GM19468 (cell line): ENCODE data around the gene FFAR1.

Experiments
- ATAC-seq: cut with Tn5 transposase; IDR thresholded peaks from one replicate; pipeline ENCODE4 v1.9.1; 2021; ENCODE audit warnings: mild to moderate bottlenecking, moderate library complexity, moderate number of reproducible peaks; ENCODE audit not compliant: unreplicated experiment; ENCODE audit errors: extremely low read depth

FFAR1 gene

GRCh38 chr19:35380450-35381124, 32.9 kb downstream of the FFAR1 start:
- no peak for ATAC-seq

GRCh38 chr19:35381318-35381717, 33.6 kb downstream of the FFAR1 start:
- ATAC-seq, result no peak

DNA sequence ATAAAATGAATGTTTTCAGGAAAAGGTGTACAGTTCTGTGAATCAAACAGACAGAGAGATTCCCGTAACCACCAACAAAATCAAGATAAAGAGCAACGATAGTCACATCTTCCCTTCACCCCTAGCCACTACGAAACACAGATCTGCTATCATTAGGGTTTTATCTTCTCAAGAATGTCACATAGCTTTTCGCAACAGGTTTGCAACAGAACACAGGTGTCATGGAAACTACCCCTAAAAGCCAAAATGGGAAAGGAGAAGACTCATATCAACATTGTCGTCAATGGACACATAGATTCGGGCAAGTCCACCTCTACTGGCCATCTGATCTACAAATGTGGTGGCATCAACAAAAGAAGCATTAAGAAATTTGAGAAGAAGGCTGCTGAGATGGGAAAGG, 34.2 kb downstream of the FFAR1 start:
- no peak for ATAC-seq

- ATAC-seq, result no peak
Measured at GRCh38 chr19:35383536-35383935, 35.8 kb downstream of the FFAR1 start.

- no peak for ATAC-seq
Measured at GRCh38 chr19:35388277-35389054, 40.8 kb downstream of the FFAR1 start.

- no peak for ATAC-seq
Measured at GRCh38 chr19:35389192-35389861, 41.6 kb downstream of the FFAR1 start.

DNA sequence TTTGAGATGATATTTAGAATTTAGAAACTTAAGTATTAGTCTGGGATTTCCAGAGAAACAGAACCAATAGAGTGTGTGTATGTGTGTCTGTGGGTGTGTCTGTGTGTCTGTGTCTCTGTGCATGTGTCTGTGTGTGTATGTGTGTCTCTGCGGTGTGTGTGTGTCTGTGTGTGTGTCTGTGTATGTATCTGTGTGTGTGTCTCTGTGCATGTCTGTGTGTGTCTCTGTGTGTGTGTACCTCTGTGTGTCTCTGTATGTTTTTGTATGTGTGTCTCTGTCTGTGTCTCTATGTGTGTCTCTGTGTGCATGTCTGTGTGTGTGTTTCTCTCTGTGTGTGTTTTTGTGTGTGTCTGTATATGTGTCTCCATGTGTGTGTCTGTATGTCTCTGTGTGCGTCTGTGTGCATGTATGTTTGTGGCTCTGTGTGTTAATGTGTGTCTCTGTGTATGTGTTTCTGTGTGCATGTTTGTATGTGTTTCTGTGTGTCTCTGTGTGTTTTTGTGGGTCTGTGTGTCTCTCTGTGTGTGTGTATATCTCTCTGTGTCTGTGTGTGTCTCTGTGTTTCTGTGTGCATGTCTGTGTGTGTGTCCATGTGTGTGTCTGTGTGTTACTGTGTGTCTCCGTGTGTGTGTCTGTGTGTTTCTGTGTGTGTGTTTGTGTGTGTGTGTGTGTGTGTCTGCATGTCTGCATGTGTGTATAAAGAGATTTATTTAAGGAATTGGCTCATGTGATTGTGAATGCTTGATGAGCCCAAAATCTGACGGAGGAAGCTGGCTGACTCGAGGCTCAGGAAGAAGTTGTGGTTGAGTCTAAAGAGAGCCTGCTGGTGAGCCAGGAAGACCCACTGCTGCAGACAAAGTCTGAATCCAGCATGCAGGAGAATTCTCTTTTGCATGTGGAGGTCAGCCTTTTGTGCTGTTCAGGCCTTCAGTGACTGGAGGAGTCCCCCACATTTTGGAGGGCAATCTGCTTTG, 45.3 kb downstream of the FFAR1 start:
- no peak for ATAC-seq

DNA sequence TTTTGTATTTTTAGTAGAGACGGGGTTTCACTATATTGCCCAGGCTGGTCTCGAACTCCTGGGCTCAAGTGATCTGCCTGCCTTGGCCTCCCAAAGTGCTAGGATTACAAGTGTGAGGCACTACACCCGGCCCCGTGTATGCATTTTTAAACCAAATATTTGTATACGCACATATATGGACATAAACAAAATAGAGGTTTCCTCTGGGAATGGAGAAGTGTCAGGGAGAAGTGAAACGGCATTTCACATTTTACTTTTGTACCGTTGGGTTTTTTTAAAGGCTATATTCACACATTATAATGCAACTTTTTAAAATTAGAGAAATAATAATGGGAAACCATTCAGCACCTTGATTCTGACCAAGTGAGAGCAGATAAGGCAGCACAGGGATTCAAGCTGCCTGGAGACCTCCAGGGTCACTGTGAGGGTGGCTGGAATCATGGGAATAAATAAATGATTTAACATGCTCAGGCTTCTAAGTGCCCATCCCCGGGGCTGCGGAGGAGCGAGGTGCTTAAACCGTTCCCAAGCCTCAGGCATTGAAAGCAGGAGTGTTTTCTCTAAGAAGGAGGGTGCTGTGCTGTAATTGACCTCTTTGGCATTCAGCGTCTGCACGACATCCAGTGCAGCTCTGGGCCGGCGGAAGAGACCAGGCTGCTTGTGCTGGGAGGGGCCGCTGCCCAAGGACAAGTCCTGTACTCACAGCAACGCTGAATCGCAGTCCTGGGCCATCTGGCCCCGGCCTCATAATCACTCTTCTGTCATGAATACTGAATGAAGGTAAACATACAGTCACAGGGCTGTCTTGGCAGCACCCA, 47.9 kb downstream of the FFAR1 start:
- no peak for ATAC-seq

DNA sequence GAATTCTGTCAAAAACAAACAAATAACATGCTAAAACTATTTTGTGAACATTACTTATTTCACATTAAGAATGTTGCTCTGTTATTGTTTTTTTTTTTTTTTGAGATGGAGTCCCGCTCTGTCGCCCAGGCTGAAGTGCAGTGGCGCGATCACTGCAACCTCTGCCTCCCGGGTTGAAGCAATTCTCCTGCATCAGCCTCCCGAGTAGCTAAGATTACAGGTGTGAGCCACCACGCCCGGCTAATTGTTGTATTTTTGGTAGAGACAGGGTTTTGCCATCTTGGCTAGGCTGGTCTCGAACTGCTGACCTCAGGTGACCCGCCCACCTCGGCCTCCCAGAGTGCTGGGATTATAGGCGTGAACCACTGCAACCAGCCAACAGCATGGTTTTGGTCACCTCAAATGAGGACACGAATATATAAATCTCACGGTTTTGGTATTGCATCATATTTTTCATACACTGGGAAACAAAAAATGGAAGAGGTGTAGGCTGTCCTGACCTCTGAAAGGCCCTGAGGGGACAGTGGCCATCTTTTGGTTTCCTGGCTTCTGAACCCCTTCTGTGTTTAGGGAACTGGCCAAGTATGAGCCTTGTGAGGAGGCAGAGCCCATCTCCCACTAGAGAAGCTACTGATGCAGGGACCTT, 48.7 kb downstream of the FFAR1 start:
- no peak for ATAC-seq

DNA sequence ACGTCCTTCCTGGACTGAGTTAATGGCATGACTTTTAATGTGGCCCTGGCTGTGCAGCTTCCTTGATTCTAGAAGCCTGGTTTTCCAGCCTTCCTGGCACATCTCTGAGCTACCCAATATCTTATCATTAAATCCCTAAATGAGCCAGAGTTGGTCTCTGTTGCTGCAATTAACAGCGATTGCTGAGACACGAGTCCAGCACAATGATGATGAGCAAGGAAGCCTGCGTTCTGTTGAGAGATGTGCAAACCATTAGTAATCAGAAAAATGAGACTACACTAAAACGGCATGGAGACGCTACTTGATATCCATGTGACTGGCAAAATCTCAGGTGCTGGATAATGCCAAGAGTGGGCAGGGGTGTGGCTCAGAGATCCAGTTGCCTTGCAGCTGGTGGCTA, 49.4 kb downstream of the FFAR1 start:
- ATAC-seq, result no peak
